DMS79 treated with DMSO at 0.1 percent for 48 hours (cell line): ENCODE results near the gene INHA.

ENCODE experiments used
- DNase-seq: peaks from one replicate; lab custom pipeline; 2025; lab: John Stamatoyannopoulos, UW

Gene INHA

GRCh38 chr2:219574484-219575311 lies 2.6 kb downstream of the INHA start:
- DNase-seq, result peak; percentile 88

GRCh38 chr2:219575566-219576504 lies 3.7 kb downstream of the INHA start:
- DNase-seq, result no peak

- DNase-seq, result peak; percentile 77
Measured at GRCh38 chr2:219576505-219577388, 4.6 kb downstream of the INHA start.

- DNase-seq, result no peak
Measured at GRCh38 chr2:219578811-219579613, 6.9 kb downstream of the INHA start.

GRCh38 chr2:219581346-219581745 lies 9.2 kb downstream of the INHA start:
- peak; percentile 8 for DNase-seq

- DNase-seq, result no peak
Measured at GRCh38 chr2:219591091-219591490, 19.0 kb downstream of the INHA start.

- DNase-seq, result no peak
Measured at GRCh38 chr2:219592736-219593135, 20.6 kb downstream of the INHA start.

GRCh38 chr2:219593154-219593553 lies 21.0 kb downstream of the INHA start:
- no peak for DNase-seq

- DNase-seq, result no peak
Measured at GRCh38 chr2:219595256-219595655, 23.1 kb downstream of the INHA start.

GRCh38 chr2:219596954-219597551 lies 24.9 kb downstream of the INHA start:
- peak; percentile 31 for DNase-seq

GRCh38 chr2:219597552-219598307 lies 25.6 kb downstream of the INHA start, which contains the start of gene STK11IP:
STK11IP (plus strand) TSS chr2:219597857; CDS start chr2:219598120, 263 bp downstream.
- peak; percentile 92 for DNase-seq

GRCh38 chr2:219598308-219599078 lies 26.4 kb downstream of the INHA start:
- DNase-seq, result peak; percentile 7

GRCh38 chr2:219603771-219604170 lies 31.7 kb downstream of the INHA start:
- DNase-seq, result no peak

- no peak for DNase-seq
Measured at GRCh38 chr2:219605607-219605954, 33.5 kb downstream of the INHA start.

- DNase-seq, result no peak
Measured at GRCh38 chr2:219607931-219608330, 35.8 kb downstream of the INHA start.

- DNase-seq, result no peak
Measured at GRCh38 chr2:219608399-219608964, 36.4 kb downstream of the INHA start.

- DNase-seq, result no peak
Measured at GRCh38 chr2:219609149-219609750, 37.1 kb downstream of the INHA start.

- no peak for DNase-seq
Measured at GRCh38 chr2:219611306-219611705, 39.2 kb downstream of the INHA start.
